Endodermal cell (in vitro differentiated cells): ENCODE measurements around the gene AHRR. TPM values are rescaled to one million over a fixed set of nuclear protein-coding genes. Genes with fewer than 3 reads are reported as not detected.

Source experiments
- DNase-seq: peaks from one replicate; pipeline ENCODE4 v3.0.0-alpha.2; 2017
- H3K27ac ChIP-seq: 2 replicates; pipeline ENCODE4 v1.5.1; 2013; ENCODE audit warnings: mild to moderate bottlenecking, low read depth, low read length, moderate library complexity
- H3K27me3 ChIP-seq: 2 replicates; pipeline ENCODE4 v1.6.1; 2013; ENCODE audit warnings: mild to moderate bottlenecking, low read length, moderate library complexity; ENCODE audit not compliant: insufficient read depth, control insufficient read depth, poor library complexity, severe bottlenecking
- H3K36me3 ChIP-seq: 2 replicates; pipeline ENCODE4 v1.7.0; 2013; ENCODE audit warnings: mild to moderate bottlenecking, low read length, moderate library complexity; ENCODE audit not compliant: control insufficient read depth, insufficient read depth
- H3K4me1 ChIP-seq: one replicate; pipeline ENCODE4 v1.7.0; 2013; ENCODE audit warnings: low read length; ENCODE audit not compliant: control insufficient read depth, insufficient read depth
- H3K4me3 ChIP-seq: 2 replicates; pipeline ENCODE4 v1.5.1; 2013; ENCODE audit warnings: mild to moderate bottlenecking, low read length, moderate library complexity
- H3K9ac ChIP-seq: 2 replicates; pipeline ENCODE4 v1.6.1; 2013; ENCODE audit warnings: mild to moderate bottlenecking, low read length, moderate library complexity; ENCODE audit not compliant: poor library complexity, severe bottlenecking; ENCODE audit errors: extremely low read depth
- H3K9me3 ChIP-seq: 2 replicates; pipeline ENCODE4 v1.6.1; 2013; ENCODE audit warnings: mild to moderate bottlenecking, low read length, moderate library complexity; ENCODE audit not compliant: control insufficient read depth
- H3K27ac Mint-ChIP-seq: 2 replicates; pipeline ENCODE4 v1.8.0; 2020; ENCODE audit warnings: mixed read lengths
- H3K27me3 Mint-ChIP-seq: 2 replicates; pipeline ENCODE4 v1.8.0; 2021; ENCODE audit warnings: mild to moderate bottlenecking, mixed read lengths; ENCODE audit not compliant: insufficient read depth
- H3K36me3 Mint-ChIP-seq: 2 replicates; pipeline ENCODE4 v1.8.0; 2020; ENCODE audit warnings: low read depth, mixed read lengths
- H3K4me1 Mint-ChIP-seq: 2 replicates; pipeline ENCODE4 v1.8.0; 2020; ENCODE audit warnings: mixed read lengths
- H3K4me3 Mint-ChIP-seq: 2 replicates; pipeline ENCODE4 v1.8.0; 2020; ENCODE audit warnings: mild to moderate bottlenecking, moderate library complexity, mixed read lengths
- H3K9me3 Mint-ChIP-seq: 2 replicates; pipeline ENCODE4 v1.8.0; 2020; ENCODE audit warnings: mild to moderate bottlenecking, mixed read lengths
- CTCF ChIP-seq: fragments of 200-600 bp; sonication (generic); conservative IDR thresholded peaks from 2 replicates; pipeline ENCODE4 v1.5.0; 2021; ENCODE audit warnings: antibody characterized with exemption, mild to moderate bottlenecking
- WGBS, 2 experiments: methylation state at CpG; one replicate each; pipeline versions ENCODE4 v1.1.5 to v1.1.7; 2013; ENCODE audit warnings: missing lambda C conversion rate in 2 of 2, mixed read lengths in 1 of 2; ENCODE audit not compliant: insufficient coverage in 1 of 2, insufficient read length in 1 of 2; 5-methylcytosine and 5-hydroxymethylcytosine counted together
- total RNA-seq, 2 donors: library from RNA; stranded (reverse); fragmentation: NEBNext Ultra II Directional in 1 of 2; extraction: Animal tissue kit (Norgen Biotek cat#: 25700) in 1 of 2; gene quantifications; 2 replicates in 1 of 2; 3 replicates in 1 of 2; pipeline ENCODE4 v1.2.1, GENCODE V29; 2021

AHRR gene
- total RNA-seq, 2 donors from 2014 or later, result 1.4 to 2.0 TPM

GRCh38 chr5:394671-395155, 73.2 kb downstream of the AHRR start:
- no peaks in the 10 kb centered on the region for H3K36me3 ChIP-seq
- Mint-ChIP-seq H3K9me3 (no peaks in the 10 kb centered on the region), H3K27me3 (no peaks in the 10 kb centered on the region), H3K4me1 (peaks cover 4% of the 10 kb centered on the region), H3K27ac (no peak overlapping the region), H3K36me3 (no peaks in the 10 kb centered on the region), H3K4me3 (no peak overlapping the region)
- peaks cover 5% of the 10 kb centered on the region for H3K27me3 ChIP-seq
- no peak overlapping the region for H3K9ac ChIP-seq
- H3K9me3 ChIP-seq, result no peaks in the 10 kb centered on the region
- no peak overlapping the region for H3K27ac ChIP-seq
- H3K4me1 ChIP-seq, result no peaks in the 10 kb centered on the region
- WGBS, 2 experiments, result 89 to 95% methylated on average over 7 to 18 of the region's 18 CpGs
- DNase-seq, result no peak
- no peak overlapping the region for H3K4me3 ChIP-seq
- no peak for TF ChIP-seq CTCF

GRCh38 chr5:395156-395920, 73.8 kb downstream of the AHRR start:
- Histone ChIP-seq H3K4me3 (no peak overlapping the region), H3K27ac (peak overlapping the region; percentile 38), H3K4me1 (no peaks in the 10 kb centered on the region), H3K27me3 (peaks cover 12% of the 10 kb centered on the region), H3K9me3 (no peaks in the 10 kb centered on the region), H3K9ac (no peak overlapping the region), H3K36me3 (no peaks in the 10 kb centered on the region)
- Mint-ChIP-seq H3K36me3 (no peaks in the 10 kb centered on the region), H3K27ac (no peak overlapping the region), H3K9me3 (no peaks in the 10 kb centered on the region), H3K27me3 (no peaks in the 10 kb centered on the region), H3K4me1 (peaks cover 7% of the 10 kb centered on the region), H3K4me3 (no peak overlapping the region)
- TF ChIP-seq CTCF, result no peak
- peak; percentile 51 for DNase-seq
- whole genome bisulfite sequencing, 2 experiments, result 86 to 90% methylated on average over 15 to 21 of the region's 21 CpGs

GRCh38 chr5:395921-396530, 74.5 kb downstream of the AHRR start:
- Mint-ChIP-seq H3K27me3 (no peaks in the 10 kb centered on the region), H3K36me3 (no peaks in the 10 kb centered on the region), H3K4me3 (no peak overlapping the region), H3K9me3 (no peaks in the 10 kb centered on the region), H3K4me1 (peaks cover 4% of the 10 kb centered on the region), H3K27ac (no peak overlapping the region)
- no peak overlapping the region for H3K4me3 ChIP-seq
- no peak overlapping the region for H3K27ac ChIP-seq
- no peaks in the 10 kb centered on the region for H3K36me3 ChIP-seq
- H3K4me1 ChIP-seq, result no peaks in the 10 kb centered on the region
- no peak for TF ChIP-seq CTCF
- peaks cover 17% of the 10 kb centered on the region for H3K27me3 ChIP-seq
- no peak overlapping the region for H3K9ac ChIP-seq
- 91 to 94% methylated on average over 9 to 17 of the region's 17 CpGs for WGBS, 2 experiments
- H3K9me3 ChIP-seq, result no peaks in the 10 kb centered on the region
- DNase-seq, result no peak
